ENCODE measurements around the gene SEZ6L2.

GRCh38 chr16:29825145-29826044, 74.0 kb downstream of the SEZ6L2 start:
- TF ChIP-seq EZH2 (IDR thresholded peaks at IDR 0.05; ENCODE audit: low read depth): no peak
- no peak for TF ChIP-seq CTCF (conservative IDR thresholded peaks at IDR 0.05)

Data from PC-9 (cell line).